Activated naive CD4-positive, alpha-beta T cell (primary cell): Measurements from ENCODE around the gene SNIP1.
"Not testable (repeated sequence)": the region's sequence is repeated elsewhere in the genome, so short reads cannot be mapped to it uniquely, and the experiment has no call there.

Experiments
- DNase-seq, 4 experiments: peaks; one replicate each; lab custom pipeline; 2025; lab: John Stamatoyannopoulos, UW

SNIP1 gene

DNA sequence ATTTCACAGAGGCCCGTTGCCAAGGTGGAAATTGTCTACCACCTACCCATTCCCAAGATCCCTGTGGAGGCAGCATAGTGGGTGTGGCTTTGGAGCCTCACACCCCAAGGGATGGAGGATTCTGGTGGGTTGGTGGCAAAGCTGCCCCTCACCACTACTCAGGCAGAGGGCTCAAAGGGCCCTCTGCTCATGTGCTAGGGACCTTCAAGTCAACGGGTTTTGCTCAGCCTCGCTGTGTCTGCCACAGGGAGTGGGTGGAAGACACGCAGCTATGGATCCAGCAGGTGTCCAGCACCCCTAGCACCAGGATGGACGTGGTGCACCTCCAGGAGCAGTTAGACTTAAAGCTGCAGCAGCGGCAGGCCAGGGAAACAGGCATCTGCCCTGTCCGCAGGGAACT, 5.0 kb upstream of the SNIP1 start:
- no peak for DNase-seq

DNA sequence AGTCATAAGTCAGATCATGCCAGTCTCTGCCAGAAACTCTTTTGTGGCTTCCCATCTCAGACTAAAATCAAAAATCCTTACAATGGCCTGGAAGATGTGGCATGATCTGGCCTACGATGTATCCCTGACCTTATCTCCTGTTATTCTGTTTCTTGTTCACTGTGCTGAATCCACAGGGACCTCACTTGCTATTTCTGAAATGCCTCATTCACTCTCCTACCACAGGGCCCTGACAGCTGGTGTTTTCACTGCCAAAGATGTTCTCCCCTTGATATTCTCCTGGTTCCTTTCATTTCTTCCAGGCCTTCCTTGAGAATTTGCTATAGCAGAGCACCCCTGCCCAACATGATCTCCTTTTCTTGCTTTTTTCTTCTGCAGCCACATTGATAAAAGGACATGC, 4.3 kb upstream of the SNIP1 start:
- DNase-seq = no peak

DNA sequence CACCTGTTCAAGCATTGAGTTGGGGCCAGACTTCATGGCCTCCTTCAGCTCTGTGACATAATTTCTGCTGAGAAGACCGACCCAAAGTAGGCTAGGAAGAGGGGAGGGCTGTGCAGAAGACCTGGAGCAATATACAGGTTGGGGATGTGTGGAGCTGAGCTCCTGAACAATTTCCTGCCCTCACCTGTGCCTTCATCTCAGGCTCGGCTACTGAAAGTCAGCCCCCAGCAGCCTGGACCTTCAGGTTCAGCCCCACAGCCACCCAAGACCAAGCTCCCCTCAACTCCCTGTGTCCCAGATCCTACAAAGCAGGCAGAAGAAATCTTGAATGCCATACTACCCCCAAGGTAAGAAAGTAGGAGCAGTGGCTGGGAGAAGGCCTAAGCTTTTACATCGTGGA, 3.3 kb upstream of the SNIP1 start:
- DNase-seq = no peak

DNA sequence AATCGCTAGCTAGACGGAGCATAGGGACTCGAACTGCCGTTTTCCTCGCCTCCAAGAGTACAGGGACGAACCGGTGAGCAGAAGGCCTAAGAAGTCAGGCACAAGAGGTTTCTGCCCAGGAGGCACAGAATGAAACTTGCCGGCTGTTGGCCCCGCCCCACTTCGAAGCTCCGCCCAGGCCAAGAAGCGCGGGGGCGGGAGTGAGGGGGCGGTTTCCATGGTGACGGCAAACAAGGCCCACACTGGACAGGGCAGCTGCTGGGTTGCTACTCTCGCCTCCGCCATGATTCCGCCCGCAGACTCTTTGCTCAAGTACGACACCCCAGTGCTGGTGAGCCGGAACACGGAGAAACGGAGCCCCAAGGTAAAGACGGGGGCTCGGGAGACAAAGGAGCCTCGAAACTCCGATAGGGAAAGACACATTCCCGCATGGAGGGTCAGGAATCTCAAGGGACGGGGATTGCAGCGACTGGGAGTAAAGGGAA, 2.7 kb upstream of the SNIP1 start, which contains the start of gene DNALI1:
Gene DNALI1 (plus strand): TSS at position 229 of the 485 bp plus-strand sequence. CDS start 55 bp downstream, at position 284.
- no peak for DNase-seq

DNA sequence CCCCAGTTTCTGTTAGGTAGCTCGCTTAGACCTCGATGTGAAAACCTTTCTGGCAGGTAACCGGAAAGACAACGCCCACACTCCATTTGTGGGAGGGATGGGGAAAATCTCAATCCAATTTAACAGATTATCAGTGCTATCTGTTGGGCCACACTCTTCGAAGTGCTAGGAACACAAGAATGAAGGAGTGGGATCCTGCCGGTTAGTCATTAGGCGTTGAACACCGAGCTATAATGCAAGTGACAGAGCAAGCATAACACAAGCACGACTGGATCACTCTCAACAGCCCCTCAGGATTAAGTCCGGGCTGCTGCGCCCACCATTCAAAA, 531 bp downstream of the SNIP1 start:
- DNase-seq = no peak

DNA sequence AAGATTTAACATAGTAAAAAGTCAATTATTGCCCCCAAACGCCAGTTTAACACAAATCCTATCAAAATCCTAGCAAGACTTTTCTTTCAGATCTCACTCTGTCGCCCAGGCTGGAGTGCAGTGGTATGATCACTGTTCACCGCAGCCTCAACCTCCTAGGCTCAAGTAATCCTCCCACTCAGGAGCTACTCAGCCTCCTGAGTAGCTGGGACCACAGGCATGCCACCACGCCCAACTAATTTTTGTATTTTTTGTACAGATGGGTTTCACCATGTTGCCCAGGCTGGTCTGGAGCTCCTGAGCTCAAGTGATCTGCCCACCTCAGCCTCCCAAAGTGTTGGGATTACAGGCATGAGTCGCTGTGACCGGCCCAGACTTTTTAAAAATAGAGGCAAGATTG, 4.8 kb downstream of the SNIP1 start:
- DNase-seq = no peak

DNA sequence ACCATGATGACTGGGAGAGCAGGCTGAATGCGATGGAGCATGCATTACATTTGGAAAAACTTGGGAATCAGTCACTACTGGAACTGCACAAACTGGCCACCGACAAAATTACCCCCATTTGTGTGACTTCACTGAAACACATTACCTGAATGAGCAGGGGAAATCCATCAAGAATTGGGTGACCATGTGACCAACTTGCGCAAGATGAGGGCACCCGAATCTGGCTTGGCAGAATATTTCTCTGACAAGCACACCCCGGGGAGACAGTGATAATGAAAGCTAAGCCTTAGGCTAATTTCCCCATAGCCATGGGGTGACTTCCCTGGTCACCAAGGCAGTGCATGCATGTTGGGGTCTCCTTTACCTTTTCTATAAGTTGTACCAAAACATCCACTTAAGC, 9.1 kb downstream of the SNIP1 start:
- DNase-seq = no peak

DNA sequence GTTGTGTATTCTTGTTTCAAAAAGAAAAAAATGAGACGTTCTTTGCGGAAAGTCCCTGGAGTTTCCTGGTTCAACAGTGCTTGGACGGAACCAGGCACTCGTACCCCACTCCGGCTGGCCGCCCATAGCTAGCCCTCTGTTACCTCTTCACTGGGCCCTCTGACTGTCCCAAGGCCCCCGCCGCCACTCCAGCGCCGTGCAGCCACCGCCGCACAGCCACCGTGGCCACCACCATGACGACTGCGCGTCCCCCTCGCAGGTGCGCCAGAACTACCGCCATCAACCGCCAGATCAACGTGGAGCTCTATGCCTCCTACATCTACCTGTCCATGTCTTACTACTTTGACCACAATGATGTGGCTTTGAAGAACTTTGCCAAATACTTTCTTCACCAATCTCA, 9.6 kb downstream of the SNIP1 start:
- no peak for DNase-seq

DNA sequence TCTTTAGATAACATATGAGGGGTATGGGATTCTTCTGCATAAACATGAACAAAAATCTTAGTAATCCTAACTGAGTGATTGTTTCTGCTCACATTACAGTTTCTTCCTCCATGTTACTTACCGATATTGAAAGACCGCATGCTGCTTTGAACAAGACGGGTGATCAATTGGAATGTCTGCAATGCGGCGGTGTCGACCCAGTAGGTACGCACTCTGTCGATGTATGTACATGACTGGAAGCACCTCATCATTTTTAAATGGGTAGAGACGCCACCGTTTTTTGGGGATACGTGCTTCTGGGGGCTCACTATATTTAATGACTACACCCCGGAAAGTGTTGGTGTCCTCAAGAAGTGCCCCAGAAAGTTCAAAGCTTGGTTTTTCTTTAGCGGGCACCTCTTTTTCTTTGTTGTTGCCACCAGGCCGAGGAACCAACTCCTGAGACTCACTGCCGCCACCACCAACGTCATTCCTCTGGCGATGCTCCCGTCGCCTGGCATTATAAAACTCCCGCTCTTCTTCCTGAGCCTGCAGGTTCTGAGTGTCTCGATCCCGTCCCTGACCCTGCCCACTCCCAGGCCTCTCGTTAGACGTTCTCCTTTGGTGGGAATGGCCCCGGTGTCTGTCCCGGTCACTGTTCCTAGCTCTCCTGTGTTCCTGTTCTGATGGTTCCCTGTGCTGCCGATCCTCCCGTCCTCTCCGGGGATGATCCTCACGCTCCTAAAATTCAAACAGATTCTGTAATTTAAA, 13.9 kb downstream of the SNIP1 start:
- DNase-seq = no peak

DNA sequence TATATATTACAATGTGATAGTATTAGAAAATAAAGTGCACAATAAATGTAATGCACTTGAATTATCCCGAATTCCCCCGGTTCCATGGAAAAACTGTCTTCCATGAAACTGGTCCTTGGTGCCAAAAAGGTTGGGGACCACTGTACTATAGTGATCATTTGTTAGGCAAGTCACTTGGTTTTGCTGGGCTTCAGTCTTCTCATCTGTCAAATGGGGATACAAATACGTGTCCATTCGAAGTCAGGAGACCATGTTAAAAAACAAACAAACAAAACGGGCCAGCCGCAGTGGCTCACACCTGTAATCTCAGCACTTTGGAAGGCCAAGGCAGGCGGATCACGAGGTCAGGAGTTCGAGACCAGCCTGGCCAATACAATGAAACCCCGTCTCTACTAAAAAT, 14.9 kb downstream of the SNIP1 start:
- DNase-seq = not testable (repeated sequence)

DNA sequence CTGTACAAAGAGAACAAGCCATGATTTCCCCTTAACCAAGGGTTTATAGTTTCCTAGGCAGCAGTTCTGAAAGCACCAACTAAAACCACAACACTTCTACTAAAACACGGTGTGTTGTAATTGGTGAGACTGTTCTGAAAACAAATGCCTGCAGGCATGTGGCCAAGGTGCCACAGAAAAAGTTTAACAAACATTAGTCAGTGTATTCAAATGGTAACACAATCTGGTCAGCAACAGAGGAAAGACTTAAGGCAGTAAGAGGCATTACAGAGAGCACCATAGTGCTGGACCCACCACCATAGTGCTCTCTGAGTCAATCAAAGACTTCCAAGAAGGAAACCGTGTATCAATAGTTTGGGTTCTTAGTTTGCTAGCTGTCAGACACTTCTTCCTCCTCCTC, 16.7 kb downstream of the SNIP1 start:
- no peak for DNase-seq

DNA sequence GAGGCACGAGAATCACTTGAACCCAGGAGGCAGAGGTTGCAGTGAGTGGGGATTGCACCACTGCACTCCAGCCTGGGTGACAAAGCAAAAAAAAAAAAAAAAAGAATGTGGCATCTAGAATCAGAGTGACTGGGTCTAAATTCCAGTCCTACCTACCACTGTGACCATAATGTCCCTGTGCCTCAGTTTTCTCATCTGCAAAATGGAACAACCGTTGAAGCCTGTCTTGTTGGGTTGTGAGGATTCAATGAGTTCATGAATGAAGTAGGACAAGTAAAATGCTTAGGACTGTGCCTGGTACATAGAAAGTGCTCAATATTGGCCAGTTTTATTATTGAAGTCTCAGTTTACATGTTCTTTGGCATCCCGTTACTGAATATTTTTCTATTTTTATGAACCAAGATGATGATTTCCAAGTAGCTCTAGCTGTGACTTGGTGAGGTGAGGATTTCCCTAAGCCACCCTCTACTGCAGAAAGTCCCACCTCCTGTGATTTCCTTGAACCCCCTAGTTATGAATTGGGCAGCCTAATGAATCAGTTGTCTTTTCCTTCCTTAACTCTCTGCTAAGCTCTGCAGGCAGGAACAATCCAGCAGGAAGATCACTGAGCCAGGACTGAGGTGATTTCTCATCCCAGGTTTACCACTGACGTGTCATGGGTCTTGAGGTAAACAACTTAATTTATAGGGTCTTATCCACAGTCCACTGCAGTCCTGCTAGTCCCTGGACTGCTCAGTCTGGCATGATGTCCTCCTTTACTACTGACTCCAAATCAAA, 20.6 kb downstream of the SNIP1 start:
- DNase-seq = no peak

DNA sequence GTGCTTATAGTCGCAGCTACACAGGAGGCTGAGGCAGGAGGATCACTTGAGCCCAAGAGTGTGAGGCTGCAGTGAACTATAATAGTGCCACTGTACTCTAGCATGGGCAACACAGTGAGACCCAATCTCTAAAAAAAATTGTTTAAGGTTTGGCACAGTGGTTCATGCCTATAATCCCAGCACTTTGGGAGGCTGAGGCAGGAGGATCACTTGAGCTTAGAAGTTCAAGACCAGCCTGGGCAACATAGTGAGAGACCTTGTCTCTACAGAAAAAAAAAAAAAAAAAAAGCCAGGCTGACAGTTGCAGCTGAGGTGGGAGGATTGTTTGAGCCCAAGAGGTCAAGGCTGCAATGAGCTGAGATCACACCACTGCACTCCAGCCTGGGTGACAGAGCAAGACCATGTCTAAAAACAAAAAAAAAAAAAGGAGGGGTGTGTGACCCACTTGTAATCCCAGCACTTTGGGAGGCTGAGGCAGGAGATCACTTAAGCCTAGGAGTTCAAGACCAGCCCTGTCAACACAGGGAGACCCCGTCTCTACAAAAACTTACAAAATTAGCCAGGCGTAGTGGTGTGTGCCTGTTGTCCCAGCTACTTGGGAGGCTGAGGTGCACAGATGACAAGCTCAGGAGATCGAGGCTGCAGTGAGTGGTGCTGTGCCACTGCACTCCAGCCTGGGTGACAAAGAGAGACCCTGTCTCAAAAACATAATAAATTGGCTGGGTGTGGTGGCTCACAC, 21.5 kb downstream of the SNIP1 start:
- not testable (repeated sequence) for DNase-seq

DNA sequence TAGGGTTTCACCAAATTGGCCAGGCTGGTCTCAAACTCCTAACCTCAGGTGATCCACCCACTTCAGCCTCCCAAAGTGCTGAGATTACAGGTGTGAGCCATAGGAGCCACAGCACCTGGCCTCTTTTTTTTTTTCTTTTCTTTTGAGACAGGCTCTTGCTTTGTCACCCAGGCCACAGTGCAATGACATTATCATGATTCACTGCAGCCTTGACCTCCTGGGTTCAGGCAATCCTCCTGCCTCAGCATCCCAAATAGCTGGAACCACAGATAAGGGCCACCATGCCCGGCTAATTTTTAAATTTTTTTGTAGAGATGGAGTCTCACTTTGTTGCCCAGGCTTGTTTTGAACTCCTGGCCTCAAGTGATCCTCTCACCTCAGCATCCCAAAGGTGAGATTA, 24.2 kb downstream of the SNIP1 start:
- not testable (repeated sequence) for DNase-seq

DNA sequence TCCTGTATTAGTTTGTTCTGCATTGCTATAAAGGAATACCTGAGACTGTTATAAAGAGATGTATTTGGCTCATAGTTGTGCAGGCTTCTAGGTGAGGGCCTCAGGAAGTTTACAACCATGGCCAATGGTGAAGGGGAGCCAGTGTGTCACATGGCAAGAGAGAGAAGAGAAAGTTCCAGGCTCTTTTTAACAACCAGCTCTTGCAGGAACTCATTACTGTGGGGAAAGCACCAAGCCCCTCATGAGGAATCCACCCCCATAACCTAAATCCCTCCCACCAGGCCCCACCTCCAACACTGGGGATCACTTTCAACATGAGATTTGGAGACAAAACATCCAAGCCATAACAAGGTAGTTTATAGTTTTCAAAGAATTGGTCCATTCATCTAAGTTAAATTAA, 34.5 kb downstream of the SNIP1 start:
- DNase-seq = no peak

DNA sequence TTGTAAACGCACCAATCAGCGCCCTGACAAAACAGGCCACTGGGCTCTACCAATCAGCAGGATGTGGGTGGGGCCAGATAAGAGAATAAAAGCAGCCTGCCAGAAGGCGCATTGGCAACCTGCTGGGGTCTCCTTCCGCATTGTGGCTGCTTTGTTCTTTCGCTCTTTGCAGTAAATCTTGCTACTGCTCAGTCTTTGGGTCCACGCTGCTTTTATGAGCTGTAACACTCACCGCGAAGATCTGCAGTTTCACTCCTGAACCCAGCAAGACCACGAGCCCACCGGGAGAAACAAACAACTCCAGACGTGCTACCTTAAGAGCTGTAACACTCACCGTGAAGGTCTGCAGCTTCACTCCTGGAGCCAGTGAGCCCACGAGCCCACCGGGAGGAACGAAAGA, 35.2 kb downstream of the SNIP1 start:
- peak in 2 of 4 experiments; percentile 4 to 14 for DNase-seq

DNA sequence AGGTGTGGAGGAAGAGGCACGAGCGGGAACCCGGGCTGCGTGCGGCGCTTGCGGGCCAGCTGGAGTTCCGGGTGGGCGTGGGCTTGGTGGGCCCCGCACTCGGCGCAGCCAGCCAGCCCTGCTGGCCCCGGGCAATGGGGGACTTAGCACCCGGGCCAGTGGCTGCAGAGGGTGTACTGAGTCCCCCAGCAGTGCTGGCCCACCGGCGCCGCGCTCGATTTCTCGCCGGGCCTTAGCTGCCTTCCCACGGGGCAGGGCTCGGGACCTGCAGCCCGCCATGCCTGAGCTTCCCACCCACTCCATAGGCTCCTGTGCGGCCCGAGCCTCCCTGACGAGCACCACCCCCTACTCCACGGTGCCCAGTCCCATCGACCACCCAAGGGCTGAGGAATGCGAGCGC, 35.9 kb downstream of the SNIP1 start:
- not testable (repeated sequence) for DNase-seq

DNA sequence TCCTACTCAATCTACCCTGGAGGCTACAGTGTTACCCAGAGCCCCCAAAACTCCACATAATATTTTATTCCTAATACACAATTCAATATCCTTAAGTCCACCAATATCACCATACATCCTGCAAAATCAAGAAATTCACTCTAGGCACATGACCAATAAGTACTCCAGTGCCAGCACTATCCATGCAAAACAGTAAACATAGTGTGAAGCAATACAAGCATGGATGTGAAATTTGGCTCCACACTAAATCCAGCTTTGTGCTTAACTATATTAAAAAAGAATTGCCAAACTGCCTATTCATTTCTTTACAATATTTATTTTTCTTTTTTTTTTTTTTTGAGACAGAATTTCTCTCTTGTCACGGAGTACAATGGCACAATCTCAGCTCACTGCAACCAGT, 36.5 kb downstream of the SNIP1 start:
- no peak for DNase-seq

DNA sequence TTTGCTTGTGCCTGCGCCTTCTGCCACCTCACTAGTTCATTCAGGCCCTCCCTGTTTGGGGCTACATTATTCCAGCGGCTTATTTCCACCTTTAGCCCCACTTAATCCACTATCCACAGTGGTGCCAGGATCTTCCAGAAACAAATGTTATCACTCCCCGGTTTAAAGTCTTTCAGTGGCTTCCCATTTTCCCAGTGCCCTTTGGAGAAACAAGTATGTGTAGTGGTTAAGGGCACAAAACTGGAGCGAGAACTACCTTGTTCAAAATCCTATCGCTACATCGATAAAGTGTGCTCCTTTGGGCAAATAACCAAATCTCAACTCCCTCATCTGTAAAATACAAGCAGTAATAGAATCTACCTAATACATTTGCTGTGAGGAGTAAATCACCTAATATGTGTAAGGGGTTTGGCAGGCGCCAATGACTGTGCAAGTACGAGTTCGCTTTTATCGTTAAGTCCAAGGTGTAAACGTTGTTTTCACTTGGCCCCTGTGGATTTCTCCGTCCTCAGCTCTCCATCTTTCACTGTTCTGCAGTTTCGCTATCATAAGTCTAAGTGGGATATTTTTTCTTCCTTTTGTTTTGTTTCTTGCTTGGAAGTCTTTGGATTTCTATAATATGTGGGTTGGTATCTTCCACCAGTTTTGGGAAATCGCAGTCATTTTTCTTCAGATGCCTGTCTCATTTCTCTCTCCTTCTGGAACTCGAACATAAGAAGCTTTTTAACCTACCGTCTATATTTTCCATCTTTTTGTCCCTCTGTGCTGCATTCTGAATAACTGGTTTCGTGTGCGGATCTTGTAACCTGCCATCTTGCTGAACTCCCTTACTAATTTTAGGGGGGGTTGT, 38.7 kb downstream of the SNIP1 start:
- no peak for DNase-seq

DNA sequence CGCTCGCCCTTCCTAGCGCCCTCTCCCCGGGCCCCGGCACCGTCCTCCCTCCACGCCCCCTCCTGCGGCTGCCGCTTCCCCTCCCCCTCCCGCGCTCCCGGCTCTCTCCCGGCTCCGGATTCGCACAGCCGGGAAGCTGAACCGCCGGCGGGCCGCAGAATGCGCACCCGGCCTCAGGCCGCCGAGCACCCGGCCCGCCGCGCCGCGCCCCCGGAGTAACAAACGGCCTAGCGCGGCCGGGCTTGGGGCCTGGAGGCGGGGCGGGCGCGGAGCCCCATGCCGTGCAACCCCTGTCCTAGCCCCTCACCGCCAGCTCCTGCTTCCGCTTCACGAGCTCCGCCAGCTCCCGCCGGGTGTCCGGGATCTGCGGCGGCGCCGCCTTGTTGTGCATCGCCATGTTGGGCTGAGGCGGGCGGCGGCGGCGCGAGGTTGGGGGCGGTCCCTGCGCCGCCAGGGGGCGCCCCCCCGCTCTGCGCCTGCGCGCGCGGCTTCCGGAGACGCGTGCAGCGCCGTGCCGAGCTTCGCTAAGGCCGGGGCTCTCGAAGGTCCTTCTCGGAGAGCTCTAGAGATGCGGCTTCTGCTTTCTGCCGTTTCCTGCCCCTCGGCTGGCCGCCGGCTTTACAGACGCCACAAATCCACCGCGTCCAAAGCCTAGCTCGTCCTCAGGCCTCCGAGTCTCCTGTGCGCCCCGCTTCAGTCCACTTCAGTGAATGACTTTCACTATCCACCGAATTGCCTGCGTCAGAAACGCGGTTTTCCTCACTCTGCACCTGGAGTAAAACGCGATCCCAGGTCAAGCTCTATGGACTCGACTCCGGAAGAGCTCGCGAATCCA, 39.5 kb downstream of the SNIP1 start, which contains the start of gene MEAF6:
Gene MEAF6 (minus strand): TSS at position 417 of the 835 bp plus-strand sequence. CDS start 20 bp downstream, at position 397.
- DNase-seq = peak; percentile 56 to 80 (median 66)
